OCI-LY3 (cell line): ENCODE measurements around the gene TRERF1.

ENCODE experiments used
- H2AFZ ChIP-seq: fragments of 200-600, 300-600 bp; shearing (Covaris generic); 2 replicates; pipeline ENCODE4 v1.6.0; 2014; ENCODE audit warnings: antibody characterized with exemption, low read depth, low read length
- H3K27ac ChIP-seq: fragments of 200-600, 300-600 bp; sonication (generic); 2 replicates; pipeline ENCODE4 v1.5.1; 2014; ENCODE audit warnings: mild to moderate bottlenecking, low read length, moderate library complexity, mixed read lengths
- H3K27me3 ChIP-seq: fragments of 200-600, 300-600 bp; sonication (generic); 2 replicates; pipeline ENCODE4 v1.6.1; 2014; ENCODE audit warnings: low read depth, low read length, mixed read lengths
- H3K36me3 ChIP-seq: fragments of 200-600, 300-600 bp; sonication (generic); replicated peaks from 2 replicates; pipeline ENCODE3; 2014; ENCODE audit warnings: low read depth, low read length, mixed read lengths
- H3K4me1 ChIP-seq: fragments of 300-600, 200-600 bp; sonication (generic); 2 replicates; pipeline ENCODE4 v1.6.1; 2014; ENCODE audit warnings: low read length, mixed read lengths
- H3K4me2 ChIP-seq: fragments of 200-600, 300-600 bp; sonication (generic); 2 replicates; pipeline ENCODE4 v1.6.1; 2014; ENCODE audit warnings: low read length, mixed read lengths
- H3K4me3 ChIP-seq: fragments of 300-600, 200-600 bp; sonication (generic); 2 replicates; pipeline ENCODE4 v1.5.1; 2014; ENCODE audit warnings: antibody characterized with exemption, mild to moderate bottlenecking, low read length, moderate library complexity
- H3K79me2 ChIP-seq: fragments of 300-600, 200-600 bp; shearing (Covaris generic); 2 replicates; pipeline ENCODE4 v1.6.1; 2014; ENCODE audit warnings: mild to moderate bottlenecking, low read length, mixed read lengths
- H3K9ac ChIP-seq: fragments of 300-600, 200-600 bp; shearing (Covaris generic); 2 replicates; pipeline ENCODE4 v1.6.0; 2014; ENCODE audit warnings: mild to moderate bottlenecking, low read length, moderate library complexity
- H3K9me3 ChIP-seq: fragments of 200-600, 300-600 bp; shearing (Covaris generic); 2 replicates; pipeline ENCODE4 v1.6.1; 2014; ENCODE audit warnings: low read length, mixed read lengths; ENCODE audit not compliant: insufficient read depth
- H4K20me1 ChIP-seq: fragments of 200-600, 300-600 bp; sonication (generic); 2 replicates; pipeline ENCODE4 v1.6.1; 2016; ENCODE audit warnings: low read length, mixed read lengths; ENCODE audit not compliant: insufficient read depth
- CTCF ChIP-seq: fragments of 200-600, 300-600 bp; sonication (generic); IDR thresholded peaks from 2 replicates; pipeline ENCODE4 v1.5.1; 2014; ENCODE audit warnings: antibody characterized with exemption, low read length, low read depth
- EZH2phosphoT487 ChIP-seq: fragments of 200-600 bp; shearing (Covaris generic); IDR thresholded peaks from 2 replicates; pipeline ENCODE4 v1.6.1; 2018; ENCODE audit warnings: antibody characterized with exemption, mixed run types, low read depth

TRERF1 gene

GRCh38 chr6:42424906-42425474 is 26.7 kb downstream of the TRERF1 start:
- no peak overlapping the region for H3K4me3 ChIP-seq
- no peak overlapping the region for H3K27ac ChIP-seq
- H4K20me1 ChIP-seq = peaks cover 29% of the 10 kb centered on the region; the same call in 1 of the 2 replicates
- H3K79me2 ChIP-seq = peaks cover 61% of the 10 kb centered on the region
- TF ChIP-seq CTCF (no peak), EZH2phosphoT487 (no peak)
- H3K9ac ChIP-seq = no peak overlapping the region
- H3K27me3 ChIP-seq = no peaks in the 10 kb centered on the region
- H3K4me2 ChIP-seq = peak overlapping the region; percentile 72; the same call in 1 of the 2 replicates
- H3K36me3 ChIP-seq = peaks cover 15% of the 10 kb centered on the region
- peaks cover 72% of the 10 kb centered on the region for H3K4me1 ChIP-seq
- no peaks in the 10 kb centered on the region for H3K9me3 ChIP-seq
- no peak overlapping the region for H2AFZ ChIP-seq

- Histone ChIP-seq H3K36me3 (peaks cover 10% of the 10 kb centered on the region), H3K27me3 (no peaks in the 10 kb centered on the region), H3K4me1 (peaks cover 54% of the 10 kb centered on the region), H3K9me3 (no peaks in the 10 kb centered on the region), H3K79me2 (peaks cover 62% of the 10 kb centered on the region), H3K4me3 (peak overlapping the region; percentile 45), H3K9ac (no peak overlapping the region), H3K27ac (peak overlapping the region; percentile 21), H2AFZ (no peak overlapping the region), H4K20me1 (peaks cover 38% of the 10 kb centered on the region; the same call in 1 of the 2 replicates), H3K4me2 (peak overlapping the region; percentile 72)
- no peak for TF ChIP-seq EZH2phosphoT487
- no peak for TF ChIP-seq CTCF
These were observed 28.5 kb downstream of the TRERF1 start for GRCh38 chr6:42423244-42423643.

- Histone ChIP-seq H4K20me1 (peaks cover 47% of the 10 kb centered on the region; the same call in 1 of the 2 replicates), H3K27ac (no peak overlapping the region), H3K79me2 (peaks cover 55% of the 10 kb centered on the region), H3K4me2 (no peak overlapping the region), H3K36me3 (peaks cover 4% of the 10 kb centered on the region), H3K9me3 (no peaks in the 10 kb centered on the region), H2AFZ (no peak overlapping the region), H3K4me3 (no peak overlapping the region), H3K4me1 (peaks cover 34% of the 10 kb centered on the region), H3K9ac (no peak overlapping the region), H3K27me3 (no peaks in the 10 kb centered on the region)
- TF ChIP-seq CTCF (no peak), EZH2phosphoT487 (no peak)
These were observed 31.0 kb downstream of the TRERF1 start for GRCh38 chr6:42420741-42421140.

- H2AFZ ChIP-seq = no peak overlapping the region
- no peak overlapping the region for H3K4me2 ChIP-seq
- H3K9me3 ChIP-seq = no peaks in the 10 kb centered on the region
- H4K20me1 ChIP-seq = peaks cover 44% of the 10 kb centered on the region; the same call in 1 of the 2 replicates
- H3K4me1 ChIP-seq = peaks cover 26% of the 10 kb centered on the region
- no peak overlapping the region for H3K9ac ChIP-seq
- H3K79me2 ChIP-seq = peaks cover 49% of the 10 kb centered on the region
- peaks cover 4% of the 10 kb centered on the region for H3K36me3 ChIP-seq
- TF ChIP-seq EZH2phosphoT487 = no peak
- TF ChIP-seq CTCF = peak; percentile 32
- no peaks in the 10 kb centered on the region for H3K27me3 ChIP-seq
- H3K27ac ChIP-seq = no peak overlapping the region
- no peak overlapping the region for H3K4me3 ChIP-seq
These were observed 32.0 kb downstream of the TRERF1 start for GRCh38 chr6:42419490-42420280.
